ENCODE results near the gene BCAS3.

BCAS3 gene

GRCh38 chr17:61335105-61335844 lies 657.6 kb downstream of the BCAS3 start:
- H3K9me3 Mint-ChIP-seq: no peaks in the 10 kb centered on the region
- no peak overlapping the region for H3K4me3 Mint-ChIP-seq
- no peak for ATAC-seq
- no peaks in the 10 kb centered on the region for H3K27me3 Mint-ChIP-seq
- H3K4me1 Mint-ChIP-seq: no peaks in the 10 kb centered on the region
- H3K36me3 Mint-ChIP-seq: peaks cover 6% of the 10 kb centered on the region
- H3K27ac Mint-ChIP-seq: no peak overlapping the region

GRCh38 chr17:61335845-61336655 lies 658.4 kb downstream of the BCAS3 start:
- no peaks in the 10 kb centered on the region for H3K27me3 Mint-ChIP-seq
- no peak overlapping the region for H3K27ac Mint-ChIP-seq
- peaks cover 6% of the 10 kb centered on the region for H3K36me3 Mint-ChIP-seq
- ATAC-seq: no peak
- no peaks in the 10 kb centered on the region for H3K9me3 Mint-ChIP-seq
- H3K4me1 Mint-ChIP-seq: no peaks in the 10 kb centered on the region
- H3K4me3 Mint-ChIP-seq: no peak overlapping the region

GRCh38 chr17:61337290-61337689 lies 659.6 kb downstream of the BCAS3 start:
- Mint-ChIP-seq H3K9me3 (no peaks in the 10 kb centered on the region), H3K27ac (no peak overlapping the region), H3K36me3 (peaks cover 6% of the 10 kb centered on the region), H3K4me3 (no peak overlapping the region), H3K27me3 (no peaks in the 10 kb centered on the region), H3K4me1 (no peaks in the 10 kb centered on the region)
- ATAC-seq: no peak

GRCh38 chr17:61338000-61338798 lies 660.5 kb downstream of the BCAS3 start:
- H3K27ac Mint-ChIP-seq: no peak overlapping the region
- H3K4me3 Mint-ChIP-seq: no peak overlapping the region
- no peaks in the 10 kb centered on the region for H3K9me3 Mint-ChIP-seq
- no peaks in the 10 kb centered on the region for H3K27me3 Mint-ChIP-seq
- no peaks in the 10 kb centered on the region for H3K4me1 Mint-ChIP-seq
- peaks cover 6% of the 10 kb centered on the region for H3K36me3 Mint-ChIP-seq
- ATAC-seq: no peak

GRCh38 chr17:61338874-61339478 lies 661.3 kb downstream of the BCAS3 start:
- Mint-ChIP-seq H3K4me1 (no peaks in the 10 kb centered on the region), H3K27me3 (no peaks in the 10 kb centered on the region), H3K27ac (no peak overlapping the region), H3K9me3 (no peaks in the 10 kb centered on the region), H3K36me3 (peaks cover 6% of the 10 kb centered on the region), H3K4me3 (no peak overlapping the region)
- no peak for ATAC-seq

- Mint-ChIP-seq H3K9me3 (no peaks in the 10 kb centered on the region), H3K4me1 (no peaks in the 10 kb centered on the region), H3K27ac (no peak overlapping the region), H3K4me3 (no peak overlapping the region), H3K36me3 (no peaks in the 10 kb centered on the region), H3K27me3 (no peaks in the 10 kb centered on the region)
- ATAC-seq: no peak
Observed at GRCh38 chr17:61340431-61341209, 663.0 kb downstream of the BCAS3 start.

- H3K36me3 Mint-ChIP-seq: no peaks in the 10 kb centered on the region
- no peaks in the 10 kb centered on the region for H3K4me1 Mint-ChIP-seq
- no peak for ATAC-seq
- no peaks in the 10 kb centered on the region for H3K9me3 Mint-ChIP-seq
- H3K4me3 Mint-ChIP-seq: no peak overlapping the region
- no peaks in the 10 kb centered on the region for H3K27me3 Mint-ChIP-seq
- H3K27ac Mint-ChIP-seq: no peak overlapping the region
Observed at GRCh38 chr17:61343576-61343975, 665.9 kb downstream of the BCAS3 start.

GRCh38 chr17:61345061-61345460 lies 667.4 kb downstream of the BCAS3 start:
- Mint-ChIP-seq H3K36me3 (no peaks in the 10 kb centered on the region), H3K27ac (no peak overlapping the region), H3K4me3 (no peak overlapping the region), H3K27me3 (no peaks in the 10 kb centered on the region), H3K9me3 (no peaks in the 10 kb centered on the region), H3K4me1 (no peaks in the 10 kb centered on the region)
- no peak for ATAC-seq

GRCh38 chr17:61345825-61346666 lies 668.4 kb downstream of the BCAS3 start:
- ATAC-seq: no peak
- no peaks in the 10 kb centered on the region for H3K9me3 Mint-ChIP-seq
- H3K27me3 Mint-ChIP-seq: no peaks in the 10 kb centered on the region
- no peak overlapping the region for H3K4me3 Mint-ChIP-seq
- no peaks in the 10 kb centered on the region for H3K36me3 Mint-ChIP-seq
- H3K27ac Mint-ChIP-seq: no peak overlapping the region
- H3K4me1 Mint-ChIP-seq: no peaks in the 10 kb centered on the region

- Mint-ChIP-seq H3K27ac (no peak overlapping the region), H3K4me3 (no peak overlapping the region), H3K4me1 (no peaks in the 10 kb centered on the region), H3K9me3 (no peaks in the 10 kb centered on the region), H3K36me3 (peaks cover 6% of the 10 kb centered on the region), H3K27me3 (no peaks in the 10 kb centered on the region)
- no peak for ATAC-seq
Observed at GRCh38 chr17:61349350-61349749, 671.7 kb downstream of the BCAS3 start.

GRCh38 chr17:61351745-61352407 lies 674.2 kb downstream of the BCAS3 start:
- Mint-ChIP-seq H3K9me3 (no peaks in the 10 kb centered on the region), H3K4me1 (no peaks in the 10 kb centered on the region), H3K36me3 (peaks cover 6% of the 10 kb centered on the region), H3K27me3 (no peaks in the 10 kb centered on the region), H3K27ac (no peak overlapping the region), H3K4me3 (no peak overlapping the region)
- no peak for ATAC-seq

- Mint-ChIP-seq H3K4me1 (no peaks in the 10 kb centered on the region), H3K9me3 (no peaks in the 10 kb centered on the region), H3K36me3 (peaks cover 6% of the 10 kb centered on the region), H3K4me3 (no peak overlapping the region), H3K27ac (no peak overlapping the region), H3K27me3 (no peaks in the 10 kb centered on the region)
- ATAC-seq: no peak
Observed at GRCh38 chr17:61352408-61352770, 674.7 kb downstream of the BCAS3 start.

- no peak overlapping the region for H3K4me3 Mint-ChIP-seq
- no peaks in the 10 kb centered on the region for H3K4me1 Mint-ChIP-seq
- no peak overlapping the region for H3K27ac Mint-ChIP-seq
- H3K36me3 Mint-ChIP-seq: peaks cover 6% of the 10 kb centered on the region
- no peaks in the 10 kb centered on the region for H3K27me3 Mint-ChIP-seq
- H3K9me3 Mint-ChIP-seq: no peaks in the 10 kb centered on the region
- no peak for ATAC-seq
Observed at GRCh38 chr17:61352781-61353491, 675.3 kb downstream of the BCAS3 start.

Measured in stimulated activated memory B cell treated with anti-CD40 and anti-IgM and Interleukin-4, amounts not matched to agents 10 μg/mL and 1 μg/mL and 100 μg/mL, for 72 hours (primary cell).